ENCODE measurements around the gene BEAN1. TPM values are rescaled to one million over a fixed set of nuclear protein-coding genes. Genes with fewer than 3 reads are reported as not detected.

Gene BEAN1
- total and polyA plus RNA-seq, 9 of the 15 experiments (the other 6 are each of a cell fraction or from before 2014, with no cell fraction given) = not detected

GRCh38 chr16:66382171-66382965 lies 44.7 kb upstream of the BEAN1 start:
- H3K4me2 ChIP-seq (ENCODE audit: insufficient read depth, low read length) = no peak overlapping the region
- no peak overlapping the region for H3K27ac ChIP-seq (ENCODE audit: extremely low read depth, low read depth, low read length)
- CTCF ChIA-PET (ENCODE audit: low intra/inter-chr PET ratio) = no interaction called here
- no peaks in the 10 kb centered on the region for H3K9me1 ChIP-seq (ENCODE audit: control insufficient read depth, insufficient read depth, low read length)
- ATAC-seq (no peak), FAIRE-seq (no peak), DNase-seq (ENCODE audit: extremely low read depth in 1 of 4, low spot score in 3 of 4) (no peak)
- no peak overlapping the region for H2AFZ ChIP-seq (ENCODE audit: low read depth, low read length)
- intact Hi-C loops (cut with micrococcal nuclease) = no loop called here
- BruUV-seq (replicated peaks) = no TSS peak
- H3K9ac ChIP-seq (ENCODE audit: insufficient read depth in 1 of 2, low read depth in 2 of 2, low read length in 2 of 2) = no peak overlapping the region; a peak in 1 of 4 replicates
- H3K27me3 ChIP-seq (ENCODE audit: control insufficient read depth in 2 of 2, insufficient read depth in 2 of 2, low read length in 2 of 2) = peaks cover 3 to 9% of the 10 kb centered on the region in 2 experiments; a peak in 3 of 5 replicates
- peaks cover 4% of the 10 kb centered on the region; the same call in 1 of the 2 replicates for H4K20me1 ChIP-seq (replicated peaks; ENCODE audit: control insufficient read depth, insufficient read depth, low read length)
- no peaks in the 10 kb centered on the region for H3K36me3 ChIP-seq (ENCODE audit: control insufficient read depth, insufficient read depth, low read length)
- no peaks in the 10 kb centered on the region; a peak in 1 of 5 replicates for H3K4me1 ChIP-seq (replicated peaks in 1 of 2; ENCODE audit: control insufficient read depth in 2 of 2, insufficient read depth in 2 of 2, low read length in 2 of 2)
- no peak for TF ChIP-seq ATF2 (CRISPR knock-in tag; IDR thresholded peaks at IDR 0.05)
- no peak for TF ChIP-seq USF2 (CRISPR knock-in tag; IDR thresholded peaks at IDR 0.05)
- no peak for TF ChIP-seq SMARCC2 (IDR thresholded peaks at IDR 0.05; ENCODE audit: low read depth)
- no peak for TF ChIP-seq VEZF1 (CRISPR knock-in tag; IDR thresholded peaks at IDR 0.05)
- TF ChIP-seq DNMT1 (IDR thresholded peaks at IDR 0.05) = no peak
- no peak for TF ChIP-seq ZBTB9 (CRISPR knock-in tag; IDR thresholded peaks at IDR 0.05)
- TF ChIP-seq EHMT2 (IDR thresholded peaks at IDR 0.05) = no peak
- no peak for TF ChIP-seq CCNT2 (IDR thresholded peaks at IDR 0.05; ENCODE audit: borderline replicate concordance, extremely low read depth, insufficient read length, low read depth, low read length)
- no peak for TF ChIP-seq RHOXF2B (CRISPR knock-in tag; conservative IDR thresholded peaks at IDR 0.05)
- TF ChIP-seq SPI1 (IDR thresholded peaks at IDR 0.05; ENCODE audit: borderline replicate concordance, low read depth, low read length) = no peak
- no peak for TF ChIP-seq BMI1 (IDR thresholded peaks at IDR 0.05; ENCODE audit: low read length)
- POLR2A ChIA-PET = no interaction called here
- H3K9me3 ChIP-seq (replicated peaks; ENCODE audit: control insufficient read depth, insufficient read depth, low read depth, low read length) = no peaks in the 10 kb centered on the region
- H3K79me2 ChIP-seq (ENCODE audit: control insufficient read depth, insufficient read depth, low read length) = no peaks in the 10 kb centered on the region
- WGBS (ENCODE audit: insufficient coverage, low coverage, missing lambda C conversion rate) = 4% methylated on average over 13 of the region's 13 CpGs
- in situ Hi-C loops (cut with MboI) = no loop called here
- H3K4me3 ChIP-seq = no peak overlapping the region

All from K562 (cell line).